GM13977 (cell line): Measurements from ENCODE around the gene ZDHHC22.
A peak's percentile ranks its signal among the peaks of the same experiment; 100 is the strongest.

Source experiments
- DNase-seq: peaks from one replicate; pipeline ENCODE4 v3.0.0; 2012; ENCODE audit warnings: low spot score
- in situ Hi-C: fragments of 300-500 bp; cut with MboI; formaldehyde crosslinking; loops from one replicate; pipeline ENCODE4 v1.12.0; 2022; ENCODE audit warnings: low sequenced_read_pairs, low pct_unique_long_range_greater_than_20kb, mixed read lengths, inconsistent platforms; ENCODE audit not compliant: unreplicated experiment
- TF ChIP-seq, protein P1 (sequence below): IDR thresholded peaks from 2 replicates; pipeline ENCODE4 v1.5.1; 2012; ENCODE audit warnings: mild to moderate bottlenecking, control low read depth; ENCODE audit not compliant: insufficient read depth; ENCODE audit errors: extremely low read depth, missing control alignments

ZDHHC22 gene

DNA sequence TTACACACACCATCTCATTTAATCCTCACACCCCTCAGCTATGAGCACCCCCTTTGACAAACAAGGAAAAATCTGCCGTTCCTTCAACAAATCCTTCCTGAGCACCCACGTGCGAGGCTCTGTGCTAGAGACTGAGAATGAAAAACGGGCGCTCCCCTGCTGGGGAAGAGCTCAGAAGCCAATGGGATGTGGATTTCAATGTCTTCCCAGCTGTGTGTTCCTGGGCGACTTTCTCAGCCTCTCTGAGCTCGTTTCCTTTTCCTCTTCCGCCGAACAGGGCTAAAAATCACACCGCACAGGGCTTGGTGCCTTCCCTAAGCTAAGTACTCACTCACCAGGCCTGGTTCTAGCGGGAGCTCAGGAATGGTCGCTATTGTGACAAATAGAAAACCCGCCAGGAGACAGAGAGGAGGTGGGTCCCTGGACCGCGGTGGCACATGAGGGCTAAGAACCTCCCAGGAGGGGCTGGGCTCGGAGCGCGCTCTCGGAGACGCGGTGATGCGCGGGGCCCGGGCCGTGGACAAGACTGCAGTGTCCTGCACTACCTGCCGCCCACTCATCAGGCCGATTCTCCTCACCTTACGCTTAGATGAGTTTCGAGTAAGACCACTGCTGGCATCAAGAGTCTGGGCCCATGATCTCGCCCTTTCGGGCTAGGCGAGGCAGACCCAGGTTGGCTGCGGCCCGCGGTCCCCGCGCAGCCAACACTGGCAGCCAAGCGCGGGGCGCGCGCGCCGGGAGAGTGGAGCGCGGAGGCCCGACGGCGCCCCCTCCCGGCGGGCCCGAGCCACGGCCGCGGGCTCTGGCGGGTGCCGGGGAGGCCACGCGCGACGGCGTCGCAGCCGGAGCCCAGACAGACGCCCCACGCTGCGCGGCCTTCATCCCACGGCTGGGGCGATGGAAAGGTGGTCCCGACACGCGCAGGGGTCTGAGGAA, 17.0 kb downstream of the ZDHHC22 start:
- in situ Hi-C loops: loop anchor here (25.0 kb wide), 1 partner anchor 413 kb away; no protein-coding TSS in a partner anchor
- TF ChIP-seq, protein P1, sequence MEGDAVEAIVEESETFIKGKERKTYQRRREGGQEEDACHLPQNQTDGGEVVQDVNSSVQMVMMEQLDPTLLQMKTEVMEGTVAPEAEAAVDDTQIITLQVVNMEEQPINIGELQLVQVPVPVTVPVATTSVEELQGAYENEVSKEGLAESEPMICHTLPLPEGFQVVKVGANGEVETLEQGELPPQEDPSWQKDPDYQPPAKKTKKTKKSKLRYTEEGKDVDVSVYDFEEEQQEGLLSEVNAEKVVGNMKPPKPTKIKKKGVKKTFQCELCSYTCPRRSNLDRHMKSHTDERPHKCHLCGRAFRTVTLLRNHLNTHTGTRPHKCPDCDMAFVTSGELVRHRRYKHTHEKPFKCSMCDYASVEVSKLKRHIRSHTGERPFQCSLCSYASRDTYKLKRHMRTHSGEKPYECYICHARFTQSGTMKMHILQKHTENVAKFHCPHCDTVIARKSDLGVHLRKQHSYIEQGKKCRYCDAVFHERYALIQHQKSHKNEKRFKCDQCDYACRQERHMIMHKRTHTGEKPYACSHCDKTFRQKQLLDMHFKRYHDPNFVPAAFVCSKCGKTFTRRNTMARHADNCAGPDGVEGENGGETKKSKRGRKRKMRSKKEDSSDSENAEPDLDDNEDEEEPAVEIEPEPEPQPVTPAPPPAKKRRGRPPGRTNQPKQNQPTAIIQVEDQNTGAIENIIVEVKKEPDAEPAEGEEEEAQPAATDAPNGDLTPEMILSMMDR: peak; percentile 87
- peak; percentile 79 for DNase-seq

DNA sequence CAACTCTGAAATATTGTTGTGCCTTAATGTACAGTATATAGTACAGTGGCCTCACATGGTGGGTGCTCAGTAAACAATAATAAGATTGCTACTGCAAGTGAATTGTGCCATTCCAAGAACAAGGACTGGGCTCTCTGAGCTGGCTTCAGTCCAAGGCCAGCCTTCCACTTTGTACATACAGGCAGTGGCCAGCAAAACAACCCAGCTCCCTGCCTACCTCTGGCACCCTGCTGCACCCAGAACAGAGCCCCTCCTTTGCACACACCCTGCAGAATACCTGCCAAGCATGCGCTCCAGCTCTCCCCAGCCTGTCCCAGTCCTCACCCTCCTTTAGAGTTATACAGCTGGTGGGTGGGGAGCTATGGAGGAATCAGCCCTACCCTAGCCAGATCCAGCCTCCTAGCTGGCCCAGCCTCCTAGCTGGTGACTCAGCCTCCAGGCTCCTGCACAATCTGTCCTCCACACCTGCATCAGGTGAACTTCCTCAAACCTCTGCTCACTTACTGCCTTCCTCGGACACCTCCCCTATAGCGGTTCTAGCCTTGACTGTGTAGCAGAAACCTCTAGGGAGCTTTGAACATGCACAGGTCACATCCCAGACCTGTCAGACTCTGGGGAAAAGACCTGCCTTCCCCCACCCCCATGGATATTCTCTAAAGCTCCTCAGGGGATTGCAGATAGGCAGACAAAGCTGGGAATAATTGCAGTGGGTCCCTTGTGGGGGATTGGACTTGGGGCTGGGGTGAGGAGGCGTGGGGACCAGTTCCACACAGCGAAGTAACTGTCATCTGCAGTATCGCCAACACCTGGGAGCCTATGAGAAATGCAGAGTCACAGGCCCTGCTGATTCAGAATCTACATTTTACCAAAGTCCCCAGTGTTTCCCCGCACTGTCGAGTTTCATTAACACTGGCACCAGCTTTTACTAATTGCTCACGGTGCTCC, 17.9 kb downstream of the ZDHHC22 start:
- no peak for DNase-seq
- in situ Hi-C loops: no loop called here

DNA sequence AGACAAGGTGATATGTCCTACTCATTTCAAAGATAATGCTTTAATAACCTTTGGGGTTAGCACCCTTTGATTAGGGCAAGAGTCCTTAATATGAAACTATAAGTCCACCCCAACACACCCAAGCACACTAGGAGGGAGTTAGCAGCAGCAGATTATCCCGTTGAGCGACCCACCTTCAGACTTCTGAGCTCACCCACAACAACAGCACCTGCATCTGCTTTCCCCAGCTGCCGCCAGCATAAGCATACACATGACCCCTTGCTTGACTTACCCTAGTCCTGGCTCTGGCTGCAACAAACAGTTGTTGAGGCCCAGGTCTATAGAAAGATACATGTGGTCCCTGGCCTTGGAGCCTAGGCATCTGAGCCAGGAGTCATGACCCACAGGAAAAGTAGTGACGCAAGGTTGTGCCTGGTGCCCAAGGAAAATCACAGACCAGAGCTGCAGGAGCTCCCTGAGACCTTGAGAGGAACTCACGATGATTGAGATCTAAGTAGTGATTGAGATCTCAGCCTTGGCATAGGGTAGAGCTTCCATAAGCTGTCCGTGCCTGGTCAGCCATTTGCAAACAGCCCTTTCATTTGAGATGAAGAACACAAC, 19.0 kb downstream of the ZDHHC22 start:
- TF ChIP-seq, protein P1: no peak
- DNase-seq: no peak
- in situ Hi-C loops: no loop called here

More for the DNA sequence above, 17.9 kb downstream of the ZDHHC22 start:
- TF ChIP-seq, protein P1: no peak

DNA sequence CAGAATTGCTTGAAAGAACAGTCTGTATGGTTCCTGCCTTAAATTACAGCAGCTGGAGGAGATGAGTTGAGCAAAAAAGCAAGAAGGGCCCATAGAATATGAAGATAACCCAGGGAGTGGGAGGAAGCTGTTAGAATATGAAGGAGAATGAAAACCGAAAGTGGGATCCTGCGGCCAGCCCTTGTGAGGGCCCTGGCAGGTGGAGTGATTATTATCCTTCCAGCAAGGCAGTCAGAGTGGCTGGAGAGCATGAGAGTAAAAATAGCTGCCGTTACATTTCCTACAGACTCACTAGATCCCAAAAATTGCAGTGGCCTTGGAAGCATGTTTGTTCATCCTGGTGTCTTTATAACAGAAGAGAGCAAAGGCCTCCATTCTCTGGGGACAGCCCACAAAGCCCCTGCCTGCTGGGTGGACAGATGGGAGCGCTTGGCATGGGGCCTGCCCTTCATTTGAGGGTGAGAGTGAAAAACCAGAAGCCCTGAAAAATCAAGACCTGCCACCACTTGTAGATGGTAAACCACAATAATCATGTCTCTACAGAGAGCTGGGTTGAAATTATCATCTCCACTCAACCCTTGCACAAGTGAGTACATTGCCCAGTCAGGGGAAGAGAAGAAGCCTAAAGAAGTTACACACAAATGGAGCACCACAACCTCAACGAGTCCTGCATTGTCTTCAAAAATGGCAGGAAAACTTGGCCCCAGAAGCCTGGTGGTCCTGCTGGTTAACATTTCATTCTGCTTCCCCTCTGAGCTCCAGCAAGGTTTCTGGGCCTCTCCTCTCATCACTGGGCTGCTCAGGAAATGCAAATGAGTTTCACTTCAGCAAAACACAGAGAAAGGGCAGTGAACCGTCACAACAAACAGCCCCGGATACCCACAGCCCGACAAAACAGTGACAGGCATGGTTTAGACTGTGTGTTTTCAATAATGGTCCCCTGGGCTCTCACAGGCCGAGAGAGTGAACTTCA, 20.5 kb downstream of the ZDHHC22 start:
- in situ Hi-C loops: no loop called here
- TF ChIP-seq, protein P1: no peak
- DNase-seq: peak; percentile 82

DNA sequence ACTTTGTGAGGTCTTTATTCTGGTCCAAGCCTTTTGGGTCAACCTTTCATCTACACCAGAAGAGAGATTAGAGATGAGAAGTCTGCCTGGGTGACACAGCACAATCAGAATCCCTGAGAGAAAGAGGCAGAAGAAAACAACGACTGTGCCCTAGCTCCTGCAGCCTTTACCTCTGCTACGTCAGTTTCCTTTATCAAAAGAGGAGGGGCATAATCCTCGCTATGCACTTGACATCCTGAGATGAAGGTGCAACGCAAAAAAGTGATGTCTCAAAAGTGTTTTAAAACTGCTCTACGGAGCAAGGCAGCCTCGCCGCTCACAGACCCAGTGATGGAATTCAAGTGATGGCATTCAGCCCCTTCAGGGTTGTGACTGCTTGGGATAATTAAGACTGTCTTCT, 21.7 kb downstream of the ZDHHC22 start:
- TF ChIP-seq, protein P1: no peak
- in situ Hi-C loops: no loop called here
- DNase-seq: no peak
